ENCODE results near the gene CDYL.

CDYL gene, protein sequence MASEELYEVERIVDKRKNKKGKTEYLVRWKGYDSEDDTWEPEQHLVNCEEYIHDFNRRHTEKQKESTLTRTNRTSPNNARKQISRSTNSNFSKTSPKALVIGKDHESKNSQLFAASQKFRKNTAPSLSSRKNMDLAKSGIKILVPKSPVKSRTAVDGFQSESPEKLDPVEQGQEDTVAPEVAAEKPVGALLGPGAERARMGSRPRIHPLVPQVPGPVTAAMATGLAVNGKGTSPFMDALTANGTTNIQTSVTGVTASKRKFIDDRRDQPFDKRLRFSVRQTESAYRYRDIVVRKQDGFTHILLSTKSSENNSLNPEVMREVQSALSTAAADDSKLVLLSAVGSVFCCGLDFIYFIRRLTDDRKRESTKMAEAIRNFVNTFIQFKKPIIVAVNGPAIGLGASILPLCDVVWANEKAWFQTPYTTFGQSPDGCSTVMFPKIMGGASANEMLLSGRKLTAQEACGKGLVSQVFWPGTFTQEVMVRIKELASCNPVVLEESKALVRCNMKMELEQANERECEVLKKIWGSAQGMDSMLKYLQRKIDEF

GRCh38 chr6:4776131-4776492, at the start of gene CDYL:
Gene CDYL (plus strand): TSS chr6:4776404. CDS start chr6:4776784, 380 bp downstream.
- peak within 1 kb of the TSS; percentile 94 for H3K4me3 Mint-ChIP-seq
- H3K27me3 Mint-ChIP-seq, result no peaks in the 10 kb centered on the region
- peaks cover 61% of the 10 kb centered on the region for H3K4me1 Mint-ChIP-seq
- ATAC-seq, result peak; percentile 88
- peak within 1 kb of the TSS; percentile 88 for H3K27ac Mint-ChIP-seq
- peaks cover 9% of the 10 kb centered on the region for H3K36me3 Mint-ChIP-seq
- peaks cover 10% of the 10 kb centered on the region for H3K9me3 Mint-ChIP-seq

- no peak for ATAC-seq
- peaks cover 30% of the 10 kb centered on the region for H3K27me3 Mint-ChIP-seq
- H3K4me1 Mint-ChIP-seq, result peaks cover 12% of the 10 kb centered on the region
- no peaks in the 10 kb centered on the region for H3K9me3 Mint-ChIP-seq
- H3K36me3 Mint-ChIP-seq, result no peaks in the 10 kb centered on the region
- H3K27ac Mint-ChIP-seq, result no peak overlapping the region
- no peak overlapping the region for H3K4me3 Mint-ChIP-seq
Measured at GRCh38 chr6:4726645-4727044, 49.6 kb upstream of the CDYL start.

GRCh38 chr6:4727217-4727616, 49.0 kb upstream of the CDYL start:
- Mint-ChIP-seq H3K27me3 (peaks cover 34% of the 10 kb centered on the region), H3K4me3 (no peak overlapping the region), H3K4me1 (peaks cover 12% of the 10 kb centered on the region), H3K9me3 (no peaks in the 10 kb centered on the region), H3K27ac (peak overlapping the region; percentile 10), H3K36me3 (no peaks in the 10 kb centered on the region)
- no peak for ATAC-seq

- peak overlapping the region; percentile 10 for H3K27ac Mint-ChIP-seq
- H3K4me1 Mint-ChIP-seq, result peaks cover 12% of the 10 kb centered on the region
- peak; percentile 44 for ATAC-seq
- H3K4me3 Mint-ChIP-seq, result no peak overlapping the region
- H3K27me3 Mint-ChIP-seq, result peaks cover 34% of the 10 kb centered on the region
- H3K36me3 Mint-ChIP-seq, result no peaks in the 10 kb centered on the region
- H3K9me3 Mint-ChIP-seq, result no peaks in the 10 kb centered on the region
Measured at GRCh38 chr6:4727671-4728435, 48.4 kb upstream of the CDYL start.

- Mint-ChIP-seq H3K9me3 (no peaks in the 10 kb centered on the region), H3K4me1 (peaks cover 12% of the 10 kb centered on the region), H3K4me3 (no peak overlapping the region), H3K27me3 (peaks cover 35% of the 10 kb centered on the region), H3K36me3 (no peaks in the 10 kb centered on the region), H3K27ac (no peak overlapping the region)
- ATAC-seq, result no peak
Measured at GRCh38 chr6:4728436-4728769, 47.8 kb upstream of the CDYL start.

DNA sequence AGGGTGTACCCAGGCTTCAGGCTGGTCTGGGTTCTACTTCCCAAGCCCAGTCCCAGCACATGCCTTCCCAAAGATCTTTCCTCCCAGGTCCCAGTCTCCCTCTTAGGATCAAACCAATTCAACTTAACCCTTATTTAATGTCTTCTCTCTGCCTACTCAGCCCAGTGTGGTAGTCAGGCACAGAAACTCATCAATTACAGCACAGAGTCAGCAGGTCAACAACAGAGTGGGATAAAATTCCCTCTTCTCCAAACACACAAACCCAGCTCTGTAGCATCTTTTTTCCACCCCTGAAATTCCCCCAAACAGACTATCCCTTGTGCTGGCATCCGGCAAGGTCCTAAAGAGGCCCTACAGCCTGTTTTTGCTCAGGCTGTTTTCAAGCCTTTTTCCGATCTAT, 47.3 kb upstream of the CDYL start:
- Mint-ChIP-seq H3K4me3 (no peak overlapping the region), H3K27me3 (peaks cover 40% of the 10 kb centered on the region), H3K27ac (no peak overlapping the region), H3K9me3 (no peaks in the 10 kb centered on the region), H3K36me3 (no peaks in the 10 kb centered on the region), H3K4me1 (peaks cover 12% of the 10 kb centered on the region)
- no peak for ATAC-seq

DNA sequence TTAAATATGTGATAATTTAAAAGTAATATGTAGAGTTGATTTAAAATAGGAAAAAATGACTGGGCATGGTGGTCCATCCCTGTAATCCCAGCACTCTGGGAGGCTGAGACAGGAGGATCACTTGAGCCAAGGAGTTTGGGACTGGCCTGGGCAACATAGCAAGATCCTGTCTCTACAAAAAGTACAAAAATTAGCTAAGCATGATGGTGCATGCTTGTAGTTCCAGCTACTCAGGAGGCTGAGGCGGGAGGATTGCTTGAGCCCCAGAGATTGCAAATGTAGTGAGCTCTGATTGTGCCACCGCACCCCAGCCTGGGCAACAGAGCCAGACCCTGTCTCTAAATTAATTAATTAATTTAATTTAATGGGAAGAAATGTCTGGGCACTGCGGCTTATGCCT, 44.2 kb upstream of the CDYL start:
- peaks cover 64% of the 10 kb centered on the region for H3K27me3 Mint-ChIP-seq
- no peak for ATAC-seq
- no peaks in the 10 kb centered on the region for H3K9me3 Mint-ChIP-seq
- H3K4me3 Mint-ChIP-seq, result no peak overlapping the region
- H3K36me3 Mint-ChIP-seq, result no peaks in the 10 kb centered on the region
- H3K4me1 Mint-ChIP-seq, result peaks cover 12% of the 10 kb centered on the region
- no peak overlapping the region for H3K27ac Mint-ChIP-seq

GRCh38 chr6:4732691-4733315, 43.4 kb upstream of the CDYL start:
- H3K4me1 Mint-ChIP-seq, result peaks cover 6% of the 10 kb centered on the region
- H3K9me3 Mint-ChIP-seq, result no peaks in the 10 kb centered on the region
- H3K27ac Mint-ChIP-seq, result no peak overlapping the region
- no peak overlapping the region for H3K4me3 Mint-ChIP-seq
- peaks cover 64% of the 10 kb centered on the region for H3K27me3 Mint-ChIP-seq
- no peak for ATAC-seq
- H3K36me3 Mint-ChIP-seq, result no peaks in the 10 kb centered on the region

- Mint-ChIP-seq H3K36me3 (no peaks in the 10 kb centered on the region), H3K4me3 (no peak overlapping the region), H3K4me1 (no peaks in the 10 kb centered on the region), H3K9me3 (no peaks in the 10 kb centered on the region), H3K27ac (no peak overlapping the region), H3K27me3 (peaks cover 37% of the 10 kb centered on the region)
- no peak for ATAC-seq
Measured at GRCh38 chr6:4736371-4736873, 39.8 kb upstream of the CDYL start.

DNA sequence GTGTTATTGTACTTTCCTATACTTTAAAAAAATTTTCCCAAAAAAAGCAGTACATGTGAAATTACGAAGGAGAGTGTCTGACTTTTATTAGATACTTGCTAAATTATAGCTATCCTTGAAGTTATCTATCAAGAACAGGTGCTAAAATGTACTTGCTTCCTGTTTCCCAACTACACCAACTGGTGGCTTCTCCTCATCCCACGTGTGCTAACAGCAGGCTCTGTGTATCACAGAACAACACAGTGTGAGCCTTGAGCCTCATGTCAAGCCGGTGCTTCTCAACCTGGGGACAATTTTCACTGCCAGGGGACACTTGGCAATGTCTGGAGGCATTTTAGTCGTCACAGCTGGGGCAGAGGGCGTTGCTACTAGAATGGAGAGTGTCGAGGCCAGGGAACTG, 36.2 kb upstream of the CDYL start:
- H3K4me3 Mint-ChIP-seq, result no peak overlapping the region
- H3K9me3 Mint-ChIP-seq, result no peaks in the 10 kb centered on the region
- no peaks in the 10 kb centered on the region for H3K36me3 Mint-ChIP-seq
- no peak overlapping the region for H3K27ac Mint-ChIP-seq
- ATAC-seq, result no peak
- peaks cover 15% of the 10 kb centered on the region for H3K27me3 Mint-ChIP-seq
- H3K4me1 Mint-ChIP-seq, result no peaks in the 10 kb centered on the region

GRCh38 chr6:4743062-4743461, 33.1 kb upstream of the CDYL start:
- no peaks in the 10 kb centered on the region for H3K9me3 Mint-ChIP-seq
- H3K36me3 Mint-ChIP-seq, result no peaks in the 10 kb centered on the region
- ATAC-seq, result no peak
- no peaks in the 10 kb centered on the region for H3K4me1 Mint-ChIP-seq
- H3K27ac Mint-ChIP-seq, result no peak overlapping the region
- H3K4me3 Mint-ChIP-seq, result no peak overlapping the region
- no peaks in the 10 kb centered on the region for H3K27me3 Mint-ChIP-seq

DNA sequence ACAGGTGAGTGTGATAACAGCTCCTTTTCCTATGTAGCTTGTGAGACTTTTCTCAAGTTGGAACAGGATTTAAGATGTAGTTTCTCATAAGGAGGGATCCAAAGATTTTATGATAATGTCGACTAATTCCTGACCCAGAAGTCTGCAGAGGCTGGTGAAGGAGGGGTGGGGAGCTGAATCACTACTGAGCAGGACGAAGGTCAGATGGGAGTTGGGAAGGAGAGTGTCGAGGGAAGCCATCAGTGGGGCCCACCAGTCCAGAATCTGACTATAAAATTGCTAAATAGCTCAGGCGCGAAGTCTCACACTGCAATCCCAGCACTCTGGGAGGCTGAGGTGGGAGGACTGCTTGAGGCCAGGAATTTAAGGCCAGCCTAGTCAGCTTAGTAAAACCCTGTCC, 32.3 kb upstream of the CDYL start:
- no peaks in the 10 kb centered on the region for H3K27me3 Mint-ChIP-seq
- H3K9me3 Mint-ChIP-seq, result no peaks in the 10 kb centered on the region
- no peak overlapping the region for H3K4me3 Mint-ChIP-seq
- H3K27ac Mint-ChIP-seq, result no peak overlapping the region
- H3K4me1 Mint-ChIP-seq, result no peaks in the 10 kb centered on the region
- no peaks in the 10 kb centered on the region for H3K36me3 Mint-ChIP-seq
- no peak for ATAC-seq

GRCh38 chr6:4747588-4747987, 28.6 kb upstream of the CDYL start:
- no peak overlapping the region for H3K27ac Mint-ChIP-seq
- no peaks in the 10 kb centered on the region for H3K36me3 Mint-ChIP-seq
- H3K27me3 Mint-ChIP-seq, result no peaks in the 10 kb centered on the region
- no peaks in the 10 kb centered on the region for H3K4me1 Mint-ChIP-seq
- H3K4me3 Mint-ChIP-seq, result no peak overlapping the region
- ATAC-seq, result no peak
- H3K9me3 Mint-ChIP-seq, result peaks cover 3% of the 10 kb centered on the region

GRCh38 chr6:4751823-4752464, 24.3 kb upstream of the CDYL start:
- Mint-ChIP-seq H3K36me3 (no peaks in the 10 kb centered on the region), H3K27me3 (peaks cover 18% of the 10 kb centered on the region), H3K4me3 (no peak overlapping the region), H3K4me1 (no peaks in the 10 kb centered on the region), H3K27ac (no peak overlapping the region), H3K9me3 (peaks cover 3% of the 10 kb centered on the region)
- ATAC-seq, result no peak

GRCh38 chr6:4756247-4756646, 20.0 kb upstream of the CDYL start:
- Mint-ChIP-seq H3K9me3 (no peaks in the 10 kb centered on the region), H3K4me3 (no peak overlapping the region), H3K27me3 (peaks cover 31% of the 10 kb centered on the region), H3K27ac (no peak overlapping the region), H3K4me1 (no peaks in the 10 kb centered on the region), H3K36me3 (no peaks in the 10 kb centered on the region)
- ATAC-seq, result no peak

Data from stimulated activated memory B cell treated with anti-CD40 and anti-IgM and Interleukin-4, amounts not matched to agents 10 μg/mL and 1 μg/mL and 100 μg/mL, for 72 hours (primary cell).